ENCODE results near the gene MS4A12. TPM values are rescaled to one million over a fixed set of nuclear protein-coding genes. Genes with fewer than 3 reads are reported as not detected.

MS4A12 gene
- total RNA-seq, 1 donor from 2014 or later, result not detected

DNA sequence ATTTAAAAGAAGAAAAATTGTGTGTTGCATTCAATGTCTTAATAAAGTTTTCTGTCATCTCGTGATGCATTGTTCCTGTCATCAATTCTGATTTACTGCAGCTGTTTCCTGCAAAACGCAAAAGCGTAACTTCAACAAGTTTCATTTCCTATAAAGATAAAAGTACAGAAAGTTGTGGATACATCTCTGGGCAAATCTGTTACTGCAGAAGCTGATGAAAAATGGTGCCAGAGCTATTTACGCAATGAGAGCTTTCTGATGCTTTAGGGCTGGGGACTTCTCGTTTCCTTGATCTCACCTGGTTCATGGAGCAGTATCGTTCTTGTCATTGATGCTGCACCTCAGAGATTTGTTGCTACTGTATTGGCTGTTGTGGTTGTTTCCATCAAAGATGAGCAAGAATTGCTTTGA is 15.5 kb upstream of the MS4A12 start:
- no peak for DNase-seq (ENCODE audit: low spot score)
- Histone ChIP-seq H3K4me1 (no peaks in the 10 kb centered on the region), H2AFZ (replicated peaks) (no peak overlapping the region), H3F3A (ENCODE audit: low read depth) (no peaks in the 10 kb centered on the region), H3K27ac (no peak overlapping the region), H3K9me3 (ENCODE audit: low read depth) (no peaks in the 10 kb centered on the region), H3K4me2 (no peak overlapping the region), H3K9ac (no peak overlapping the region), H4K20me1 (ENCODE audit: low read depth) (no peaks in the 10 kb centered on the region), H3K79me2 (ENCODE audit: low read depth) (no peaks in the 10 kb centered on the region), H3K27me3 (no peaks in the 10 kb centered on the region), H3K36me3 (no peaks in the 10 kb centered on the region), H3K4me3 (no peak overlapping the region)
- Mint-ChIP-seq H3K27me3 (ENCODE audit: insufficient read depth, low read depth) (no peaks in the 10 kb centered on the region), H3K4me3 (no peak overlapping the region), H3K27ac (no peak overlapping the region), H3K36me3 (no peaks in the 10 kb centered on the region), H3K4me1 (no peaks in the 10 kb centered on the region), H3K9me3 (no peaks in the 10 kb centered on the region)
- no peak for TF ChIP-seq EZH2 (IDR thresholded peaks at IDR 0.05)
- TF ChIP-seq, protein P1, sequence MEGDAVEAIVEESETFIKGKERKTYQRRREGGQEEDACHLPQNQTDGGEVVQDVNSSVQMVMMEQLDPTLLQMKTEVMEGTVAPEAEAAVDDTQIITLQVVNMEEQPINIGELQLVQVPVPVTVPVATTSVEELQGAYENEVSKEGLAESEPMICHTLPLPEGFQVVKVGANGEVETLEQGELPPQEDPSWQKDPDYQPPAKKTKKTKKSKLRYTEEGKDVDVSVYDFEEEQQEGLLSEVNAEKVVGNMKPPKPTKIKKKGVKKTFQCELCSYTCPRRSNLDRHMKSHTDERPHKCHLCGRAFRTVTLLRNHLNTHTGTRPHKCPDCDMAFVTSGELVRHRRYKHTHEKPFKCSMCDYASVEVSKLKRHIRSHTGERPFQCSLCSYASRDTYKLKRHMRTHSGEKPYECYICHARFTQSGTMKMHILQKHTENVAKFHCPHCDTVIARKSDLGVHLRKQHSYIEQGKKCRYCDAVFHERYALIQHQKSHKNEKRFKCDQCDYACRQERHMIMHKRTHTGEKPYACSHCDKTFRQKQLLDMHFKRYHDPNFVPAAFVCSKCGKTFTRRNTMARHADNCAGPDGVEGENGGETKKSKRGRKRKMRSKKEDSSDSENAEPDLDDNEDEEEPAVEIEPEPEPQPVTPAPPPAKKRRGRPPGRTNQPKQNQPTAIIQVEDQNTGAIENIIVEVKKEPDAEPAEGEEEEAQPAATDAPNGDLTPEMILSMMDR (IDR thresholded peaks at IDR 0.05), result no peak
- no peak for TF ChIP-seq EZH2phosphoT487 (IDR thresholded peaks at IDR 0.05)

- no peaks in the 10 kb centered on the region for H3F3A ChIP-seq (ENCODE audit: low read depth)
- DNase-seq (ENCODE audit: low spot score), result no peak
- no peak overlapping the region for H3K4me3 Mint-ChIP-seq
- H3K27me3 Mint-ChIP-seq (ENCODE audit: insufficient read depth, low read depth), result no peaks in the 10 kb centered on the region
- no peaks in the 10 kb centered on the region for H3K9me3 ChIP-seq (ENCODE audit: low read depth)
- H3K36me3 Mint-ChIP-seq, result no peaks in the 10 kb centered on the region
- no peak overlapping the region for H3K4me2 ChIP-seq
- H3K36me3 ChIP-seq, result no peaks in the 10 kb centered on the region
- H3K27ac ChIP-seq, result no peak overlapping the region
- H2AFZ ChIP-seq (replicated peaks), result no peak overlapping the region
- TF ChIP-seq EZH2phosphoT487 (IDR thresholded peaks at IDR 0.05) (no peak), EZH2 (IDR thresholded peaks at IDR 0.05) (no peak)
- TF ChIP-seq, protein P1 (IDR thresholded peaks at IDR 0.05), result no peak
- no peak overlapping the region for H3K4me3 ChIP-seq
- H3K9ac ChIP-seq, result no peak overlapping the region
- H3K27me3 ChIP-seq, result no peaks in the 10 kb centered on the region
- no peaks in the 10 kb centered on the region for H4K20me1 ChIP-seq (ENCODE audit: low read depth)
- H3K4me1 Mint-ChIP-seq, result no peaks in the 10 kb centered on the region
- H3K9me3 Mint-ChIP-seq, result no peaks in the 10 kb centered on the region
- no peak overlapping the region for H3K27ac Mint-ChIP-seq
- no peaks in the 10 kb centered on the region for H3K4me1 ChIP-seq
- H3K79me2 ChIP-seq (ENCODE audit: low read depth), result no peaks in the 10 kb centered on the region
These were observed 10.2 kb upstream of the MS4A12 start for GRCh38 chr11:60482361-60482760.

GRCh38 chr11:60485987-60486386 is 6.6 kb upstream of the MS4A12 start:
- Histone ChIP-seq H3K4me2 (no peak overlapping the region), H3K4me3 (no peak overlapping the region), H2AFZ (replicated peaks) (no peak overlapping the region), H3K9ac (no peak overlapping the region), H3K27ac (no peak overlapping the region), H3K36me3 (no peaks in the 10 kb centered on the region), H3K79me2 (ENCODE audit: low read depth) (no peaks in the 10 kb centered on the region), H3F3A (ENCODE audit: low read depth) (no peaks in the 10 kb centered on the region), H3K4me1 (no peaks in the 10 kb centered on the region), H3K27me3 (no peaks in the 10 kb centered on the region), H4K20me1 (ENCODE audit: low read depth) (no peaks in the 10 kb centered on the region), H3K9me3 (ENCODE audit: low read depth) (no peaks in the 10 kb centered on the region)
- Mint-ChIP-seq H3K27me3 (ENCODE audit: insufficient read depth, low read depth) (no peaks in the 10 kb centered on the region), H3K36me3 (no peaks in the 10 kb centered on the region), H3K27ac (no peak overlapping the region), H3K4me3 (no peak overlapping the region), H3K9me3 (no peaks in the 10 kb centered on the region), H3K4me1 (no peaks in the 10 kb centered on the region)
- DNase-seq (ENCODE audit: low spot score), result peak; percentile 70
- TF ChIP-seq EZH2 (IDR thresholded peaks at IDR 0.05), result no peak
- TF ChIP-seq, protein P1 (IDR thresholded peaks at IDR 0.05), result peak; percentile 68
- no peak for TF ChIP-seq EZH2phosphoT487 (IDR thresholded peaks at IDR 0.05)
